Hematopoietic multipotent progenitor cell treated with erythropoietin and hydrocortisone succinate and interleukin-3 and kit ligand, for 17 days (in vitro differentiated cells): ENCODE results near the gene MAPK6.
"Not testable (repeated sequence)": the region's sequence is repeated elsewhere in the genome, so short reads cannot be mapped to it uniquely, and the experiment has no call there.

ENCODE experiments used
- DNase-seq: peaks from one replicate; pipeline ENCODE4 v3.0.0-alpha.2; 2015; ENCODE audit warnings: low spot score

MAPK6 gene

DNA sequence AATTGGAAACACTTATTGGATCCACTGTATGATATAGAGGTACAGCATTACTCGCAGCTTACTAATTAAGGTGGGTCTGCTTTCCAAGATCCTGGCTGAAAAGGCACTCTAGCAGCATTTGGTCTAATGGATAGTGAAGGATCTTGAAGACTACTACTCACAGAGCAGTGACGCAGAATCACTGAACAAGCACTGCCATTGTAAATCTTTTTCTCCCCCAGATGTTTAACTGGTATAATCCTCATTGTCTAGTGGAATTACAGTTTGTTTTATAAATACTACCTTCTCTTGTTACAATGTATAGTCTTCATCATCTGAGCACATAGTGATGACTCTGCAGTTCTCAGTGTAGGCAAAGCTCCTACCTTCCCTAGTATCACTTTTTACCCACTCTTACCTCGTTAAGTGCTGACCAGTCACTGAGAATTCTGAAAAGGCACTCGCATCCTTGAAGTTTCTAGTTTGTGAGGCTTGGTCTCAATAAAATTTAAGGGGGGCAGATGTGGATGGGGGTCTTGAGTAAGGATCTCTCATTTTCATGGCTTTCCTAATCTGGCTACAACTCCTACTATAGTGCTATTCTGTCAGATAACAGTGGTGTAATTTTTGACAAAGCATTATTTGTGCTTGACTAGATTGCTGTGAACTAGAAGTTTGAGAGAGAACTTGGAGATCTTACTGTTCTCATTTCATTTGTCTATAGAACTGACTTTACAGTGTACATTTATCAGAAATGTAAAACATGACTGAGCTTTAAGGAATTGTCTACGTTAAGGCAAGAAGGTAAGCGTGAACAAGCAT, 23.2 kb downstream of the MAPK6 start:
- no peak for DNase-seq

DNA sequence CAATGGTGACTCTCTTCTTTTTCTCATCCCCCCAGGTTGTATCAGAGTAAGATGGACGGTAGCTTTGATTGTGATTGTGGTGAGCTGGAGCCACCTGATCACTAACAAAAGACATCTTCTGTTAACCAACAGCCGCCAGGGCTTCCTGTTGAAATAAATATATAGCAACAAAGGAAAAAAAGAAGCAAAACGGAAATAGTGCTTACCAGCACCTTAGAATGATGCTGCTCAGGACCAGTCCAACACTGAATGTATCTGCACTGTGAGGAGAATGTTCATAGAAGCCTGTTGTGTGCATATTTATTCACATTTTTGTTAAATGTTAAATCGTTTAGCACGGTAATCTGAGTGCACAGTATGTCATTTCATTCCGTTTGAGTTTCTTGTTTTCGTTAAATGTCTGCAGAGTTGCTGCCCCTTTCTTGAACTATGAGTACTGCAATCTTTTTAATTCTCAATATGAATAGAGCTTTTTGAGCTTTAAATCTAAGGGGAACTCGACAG, 26.8 kb downstream of the MAPK6 start:
- not testable (repeated sequence) for DNase-seq

DNA sequence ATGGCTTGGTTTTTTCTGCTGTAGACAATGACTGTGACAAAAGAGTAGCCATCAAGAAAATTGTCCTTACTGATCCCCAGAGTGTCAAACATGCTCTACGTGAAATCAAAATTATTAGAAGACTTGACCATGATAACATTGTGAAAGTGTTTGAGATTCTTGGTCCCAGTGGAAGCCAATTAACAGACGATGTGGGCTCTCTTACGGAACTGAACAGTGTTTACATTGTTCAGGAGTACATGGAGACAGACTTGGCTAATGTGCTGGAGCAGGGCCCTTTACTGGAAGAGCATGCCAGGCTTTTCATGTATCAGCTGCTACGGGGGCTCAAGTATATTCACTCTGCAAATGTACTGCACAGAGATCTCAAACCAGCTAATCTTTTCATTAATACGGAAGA, 27.5 kb downstream of the MAPK6 start:
- not testable (repeated sequence) for DNase-seq

DNA sequence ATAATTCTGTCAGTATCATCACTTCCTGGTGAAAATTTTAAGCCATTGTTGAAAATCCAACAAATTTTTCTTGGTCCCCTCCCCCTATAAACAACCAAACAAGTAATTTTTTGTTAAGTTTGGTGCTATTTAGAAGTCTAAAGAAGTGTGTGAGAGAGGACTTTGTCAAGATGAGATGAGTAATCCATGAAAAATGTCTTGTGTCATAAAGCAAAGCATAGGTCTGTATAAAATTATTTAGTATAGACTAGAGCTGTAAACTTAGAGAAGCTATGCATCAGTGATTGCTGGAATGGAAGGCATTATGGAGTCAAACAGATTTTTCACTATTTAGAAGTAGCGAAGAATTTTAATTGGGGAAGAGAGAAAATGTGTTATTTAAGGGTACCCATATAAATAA, 31.4 kb downstream of the MAPK6 start:
- no peak for DNase-seq

DNA sequence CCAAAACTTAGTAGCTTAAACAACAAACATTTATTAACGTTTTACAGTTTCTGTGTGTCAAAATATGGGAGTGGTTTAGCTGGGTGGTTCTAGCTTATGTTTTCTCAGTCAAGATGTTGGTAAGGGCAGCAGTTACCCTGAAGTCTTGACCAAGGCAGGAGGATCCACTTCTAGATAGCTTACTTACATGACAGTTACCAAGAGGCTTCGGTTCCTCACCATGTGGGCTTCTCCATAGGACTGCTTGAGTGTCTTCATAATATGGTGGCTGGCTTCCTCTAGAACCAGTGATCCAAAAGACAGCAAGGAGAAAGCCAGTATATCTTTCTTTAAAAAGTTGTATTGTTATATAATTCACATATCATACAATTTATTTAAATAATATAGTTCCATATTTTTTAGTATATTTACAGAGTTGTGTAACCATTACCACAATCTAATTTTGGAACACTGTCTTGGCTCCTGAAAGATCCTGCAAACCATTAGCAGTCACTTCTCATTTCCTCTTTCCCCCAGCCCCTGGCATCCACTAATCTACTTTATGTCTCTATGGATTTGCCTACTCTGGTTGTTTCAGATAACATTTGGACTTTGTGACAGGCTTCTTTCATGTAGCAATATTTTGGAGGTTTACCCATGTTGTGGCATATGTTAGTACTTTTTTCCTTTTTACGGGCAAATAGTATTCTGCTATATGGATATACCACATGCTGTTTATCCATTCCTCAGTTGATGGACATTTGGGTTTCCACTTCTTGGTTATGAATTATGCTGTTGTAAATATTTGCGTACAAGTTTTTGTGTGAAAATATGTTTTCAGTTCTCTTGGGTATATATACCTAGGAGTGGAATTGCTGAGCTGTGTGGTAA, 33.3 kb downstream of the MAPK6 start:
- no peak for DNase-seq

DNA sequence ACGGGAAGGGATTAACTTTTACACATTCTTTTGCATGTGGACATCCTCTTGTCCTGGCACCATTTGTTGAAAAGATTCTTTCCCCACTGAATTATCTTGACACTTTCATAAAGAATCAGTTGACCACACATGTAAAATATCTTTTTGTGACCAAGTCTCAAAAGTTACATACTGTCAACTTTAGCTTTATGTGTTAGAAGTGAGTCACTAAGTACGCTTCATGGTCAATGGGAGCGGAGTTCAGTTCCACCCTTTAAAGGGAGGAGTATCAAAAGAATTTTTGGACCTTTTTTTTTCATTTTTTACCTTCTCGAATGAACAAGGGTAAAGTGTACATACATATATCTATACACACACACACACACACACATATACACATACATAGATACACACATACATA, 35.4 kb downstream of the MAPK6 start:
- no peak for DNase-seq

DNA sequence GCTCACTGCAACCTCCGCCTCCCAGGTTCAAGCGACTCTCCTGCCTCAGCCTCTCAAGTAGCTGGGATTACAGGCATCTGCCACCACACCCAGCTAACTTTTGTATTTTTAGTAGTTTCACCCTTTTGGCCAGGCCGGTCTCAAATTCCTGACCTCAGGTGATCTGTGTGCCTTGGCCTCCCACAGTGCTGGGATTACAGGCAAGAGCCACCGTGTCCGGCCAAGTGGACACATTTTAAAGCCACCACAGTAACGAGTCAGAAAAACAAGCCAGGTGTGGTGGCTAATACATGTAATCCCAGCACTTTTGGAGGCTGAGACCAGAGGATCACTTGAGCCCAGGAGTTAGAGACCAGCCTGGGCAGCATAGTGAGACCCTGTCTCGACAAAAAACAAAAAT, 35.8 kb downstream of the MAPK6 start:
- not testable (repeated sequence) for DNase-seq

DNA sequence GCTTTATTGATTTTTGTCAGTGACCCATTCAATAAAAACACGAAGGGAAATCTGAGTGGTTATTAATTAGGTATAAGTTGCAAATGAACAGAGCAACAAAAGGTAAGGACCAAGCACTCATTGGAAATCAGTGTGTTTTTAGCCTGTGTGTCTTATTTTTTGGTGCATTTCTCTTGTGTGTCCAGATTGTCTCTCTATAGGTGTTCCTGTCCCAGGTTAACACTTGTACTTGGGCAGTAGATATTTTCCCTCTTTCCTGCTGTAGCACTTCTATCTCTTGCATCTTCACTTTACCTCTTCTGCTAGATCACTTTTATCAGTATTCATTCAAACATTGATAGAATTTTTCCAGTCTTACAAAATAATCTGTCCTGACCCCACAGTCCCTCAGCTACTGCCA, 37.0 kb downstream of the MAPK6 start:
- no peak for DNase-seq

DNA sequence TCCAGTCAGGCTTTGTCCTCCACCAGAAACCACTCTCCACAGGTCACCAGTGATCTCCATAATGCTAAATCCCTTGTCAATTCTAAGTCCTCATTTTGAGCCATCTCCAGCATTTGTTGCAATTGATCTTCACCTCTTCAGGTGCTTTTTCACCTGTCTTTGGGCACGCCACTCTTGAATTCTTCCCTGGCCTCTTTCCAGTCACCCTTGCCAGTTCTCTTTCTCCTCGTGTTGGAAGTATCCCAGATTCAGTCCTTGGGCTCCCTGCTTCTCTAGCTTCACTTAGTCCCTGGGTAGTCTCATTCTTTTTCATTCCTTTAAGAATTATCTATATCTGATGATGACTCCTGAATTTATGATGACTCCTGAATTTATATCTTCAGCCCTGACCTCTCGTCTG, 37.5 kb downstream of the MAPK6 start:
- no peak for DNase-seq

DNA sequence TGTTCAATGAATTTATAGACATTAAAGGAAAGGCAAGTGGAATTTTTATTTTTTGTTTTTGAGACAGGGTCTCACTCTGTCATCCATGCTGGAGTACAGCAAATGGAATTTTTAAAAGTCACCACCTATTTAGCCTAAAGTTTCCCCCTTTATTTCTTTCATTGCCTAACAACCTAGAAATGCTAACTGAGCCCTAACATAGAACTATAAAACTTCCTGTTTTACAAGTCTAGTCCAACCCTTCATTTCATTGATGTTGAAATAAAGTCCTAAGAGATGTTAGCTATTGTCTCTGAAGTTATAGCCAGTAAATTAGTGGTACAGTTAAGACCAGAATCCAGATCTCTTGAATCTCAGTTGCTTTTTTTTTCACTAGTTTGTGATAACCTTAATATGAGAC, 39.0 kb downstream of the MAPK6 start:
- no peak for DNase-seq

DNA sequence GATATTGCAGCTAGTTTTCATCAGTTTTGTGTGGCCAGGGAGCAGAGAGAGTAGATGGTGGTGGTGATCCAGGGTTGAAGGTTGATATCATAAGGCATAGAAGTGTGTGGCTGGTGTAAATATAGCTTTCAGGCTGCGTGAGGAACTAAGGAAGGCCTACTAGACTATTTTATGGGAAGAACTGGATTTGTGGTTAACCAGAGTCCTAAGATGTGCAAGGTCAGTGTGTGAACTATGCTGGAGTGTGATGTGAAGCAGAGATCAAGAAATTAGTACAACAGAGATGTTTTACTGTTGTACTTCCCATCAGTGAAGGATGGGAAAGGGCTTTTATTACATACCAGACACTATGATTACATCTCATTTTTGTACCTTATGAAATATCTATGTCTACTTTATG, 41.5 kb downstream of the MAPK6 start:
- DNase-seq = no peak

DNA sequence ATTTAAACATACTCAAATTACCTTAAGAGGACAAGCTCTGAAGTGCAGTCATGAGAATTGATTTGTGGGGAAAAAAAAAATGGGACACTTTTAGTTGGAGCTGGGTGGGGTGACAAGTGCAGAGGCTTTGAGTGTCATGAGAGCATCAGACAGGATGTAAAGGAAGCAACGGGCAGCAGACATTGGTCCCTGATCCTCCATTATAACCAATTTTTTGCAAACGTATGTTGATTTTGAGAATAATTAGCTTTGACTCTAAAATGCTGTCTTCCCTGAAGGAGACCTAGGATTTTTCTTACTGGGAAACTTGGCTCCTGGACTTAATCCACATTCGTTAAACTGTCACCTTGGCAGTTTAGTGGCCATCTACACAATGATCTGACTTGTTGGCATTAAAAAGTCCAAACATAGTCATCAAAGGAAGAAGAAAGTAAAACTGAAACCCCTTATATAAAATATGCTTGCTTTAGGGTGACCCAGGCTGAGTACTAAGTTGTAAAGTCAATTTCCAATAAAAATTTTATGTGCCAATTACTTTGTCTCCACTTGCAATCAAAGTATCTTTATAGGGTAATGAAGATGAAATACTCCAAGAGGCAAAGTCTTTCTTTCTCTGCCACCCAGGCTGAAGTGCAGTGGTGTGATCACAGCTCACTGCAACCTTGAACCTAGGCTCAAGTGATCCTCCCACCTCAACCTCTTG, 48.0 kb downstream of the MAPK6 start:
- no peak for DNase-seq

DNA sequence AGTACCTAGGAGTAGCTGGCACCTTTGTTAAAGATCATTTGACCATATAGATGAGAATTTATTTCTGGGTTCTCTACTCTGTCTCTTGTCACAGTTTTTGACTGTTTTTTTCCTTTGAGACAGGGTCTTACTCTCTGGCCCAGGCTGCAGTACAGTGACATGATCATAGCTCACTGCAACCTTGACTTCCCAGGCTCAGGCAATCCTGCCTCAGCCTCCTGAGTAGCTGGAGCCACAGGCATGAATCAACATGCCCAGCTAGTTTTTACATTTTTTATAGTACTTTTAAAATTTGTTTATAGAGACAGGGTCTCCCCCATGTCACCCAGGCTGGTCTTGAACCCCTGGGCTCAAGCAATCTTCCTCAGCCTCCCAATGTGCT, 48.5 kb downstream of the MAPK6 start:
- no peak for DNase-seq

DNA sequence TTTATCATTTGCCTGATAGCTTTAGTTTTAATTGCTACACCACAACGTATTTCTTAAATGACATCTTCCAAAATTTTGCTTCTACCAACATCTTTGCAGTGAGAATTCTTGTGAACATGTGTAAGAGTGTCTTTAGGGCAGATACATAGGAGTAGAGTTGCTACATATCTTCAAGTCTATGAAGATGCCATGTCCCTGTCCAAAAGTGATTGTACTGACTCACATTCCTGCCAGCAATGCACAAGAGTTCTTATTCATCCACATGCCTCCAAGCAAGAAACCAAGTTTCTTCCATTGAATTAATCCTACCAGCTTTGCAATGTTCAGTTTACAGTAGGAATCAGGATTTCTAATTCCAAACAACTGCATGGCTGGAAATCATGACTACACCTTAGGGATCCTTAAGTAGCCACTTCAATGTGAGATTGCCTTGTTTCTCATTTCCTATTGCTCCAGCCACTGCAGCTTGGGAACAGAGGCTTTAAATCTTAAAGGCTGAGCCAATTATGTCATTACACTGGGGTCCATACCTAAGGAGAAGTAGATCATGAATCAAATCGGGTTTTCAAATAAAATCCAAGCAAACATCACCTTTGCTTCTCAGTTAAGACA, 49.1 kb downstream of the MAPK6 start:
- no peak for DNase-seq

DNA sequence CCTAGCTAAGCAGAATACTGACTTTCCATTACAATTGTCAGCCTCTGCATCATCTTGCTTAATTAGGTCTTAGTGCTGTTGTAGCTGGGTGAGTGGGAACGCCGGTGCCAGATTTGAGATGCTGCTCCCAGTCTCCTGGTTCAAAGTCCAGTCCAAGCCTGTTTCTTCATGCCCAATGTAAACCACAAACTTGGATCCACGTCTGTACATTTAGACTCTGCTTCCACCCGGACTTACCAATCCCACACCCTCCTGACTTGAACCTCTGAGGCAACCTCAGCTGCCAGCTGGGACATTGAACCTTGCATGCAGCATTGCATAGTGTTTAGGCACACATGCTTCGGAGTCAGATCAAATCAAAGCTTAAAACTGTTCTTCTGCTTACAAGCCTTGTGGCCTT, 50.5 kb downstream of the MAPK6 start:
- no peak for DNase-seq

DNA sequence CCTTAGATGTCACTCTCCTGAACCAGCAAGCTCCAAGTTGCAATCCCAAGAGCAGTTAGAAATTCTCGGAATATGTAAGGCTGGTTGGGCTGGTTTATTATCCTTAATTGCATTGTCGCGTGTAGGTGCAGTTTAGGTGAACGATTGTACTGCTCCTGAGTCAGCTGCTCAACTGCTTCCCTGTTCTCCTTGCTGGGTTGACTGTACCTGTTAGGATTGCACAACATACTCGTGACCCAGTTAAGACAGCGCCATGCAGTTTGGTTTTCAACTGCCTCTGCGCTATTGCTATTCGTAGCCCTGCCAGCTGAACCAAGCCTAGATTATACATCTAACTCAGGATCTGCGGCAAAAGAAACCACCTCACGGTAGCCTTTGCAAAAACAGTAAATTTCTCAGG, 52.6 kb downstream of the MAPK6 start:
- no peak for DNase-seq

DNA sequence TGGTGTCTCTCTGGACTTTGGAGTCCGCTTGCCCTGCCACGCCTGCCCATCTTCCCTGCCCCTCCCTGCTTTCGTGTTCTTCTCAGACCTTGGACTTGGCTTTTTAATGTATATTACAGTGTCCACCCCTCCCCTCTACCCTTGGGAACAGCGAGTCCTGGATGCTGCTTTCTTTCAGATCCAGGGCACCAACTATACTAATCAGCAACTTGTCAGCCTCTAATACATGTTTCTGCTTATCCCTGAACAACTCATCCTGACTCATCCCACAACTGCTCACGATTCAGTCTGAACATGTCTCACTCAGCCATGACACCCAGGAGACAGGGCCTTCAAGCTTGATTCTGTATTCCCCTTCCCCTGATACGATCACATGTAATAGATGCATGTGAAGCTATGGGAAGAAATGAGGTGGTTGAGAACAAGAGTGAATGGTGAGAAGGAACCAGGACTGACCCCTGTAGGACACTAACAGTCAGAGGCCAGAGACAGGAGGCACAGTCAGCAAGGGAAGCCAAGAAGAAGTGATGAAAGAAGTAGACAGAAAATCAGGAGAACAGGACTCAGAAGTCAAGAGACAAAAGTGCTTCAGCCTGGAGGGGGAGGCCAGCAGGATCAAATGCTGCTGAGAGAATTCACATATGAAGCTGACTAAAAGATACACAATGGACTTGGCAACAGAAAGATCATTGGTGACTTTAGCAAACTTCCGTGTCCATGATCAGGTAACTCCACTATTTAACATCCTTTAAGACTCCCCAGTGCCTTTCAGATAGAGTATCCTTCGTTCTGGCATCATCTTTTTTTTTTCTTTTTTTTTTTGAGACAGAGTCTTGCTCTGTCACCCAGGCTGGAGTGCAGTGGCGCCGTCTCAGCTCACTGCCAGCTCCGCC, 58.1 kb downstream of the MAPK6 start:
- DNase-seq = no peak

DNA sequence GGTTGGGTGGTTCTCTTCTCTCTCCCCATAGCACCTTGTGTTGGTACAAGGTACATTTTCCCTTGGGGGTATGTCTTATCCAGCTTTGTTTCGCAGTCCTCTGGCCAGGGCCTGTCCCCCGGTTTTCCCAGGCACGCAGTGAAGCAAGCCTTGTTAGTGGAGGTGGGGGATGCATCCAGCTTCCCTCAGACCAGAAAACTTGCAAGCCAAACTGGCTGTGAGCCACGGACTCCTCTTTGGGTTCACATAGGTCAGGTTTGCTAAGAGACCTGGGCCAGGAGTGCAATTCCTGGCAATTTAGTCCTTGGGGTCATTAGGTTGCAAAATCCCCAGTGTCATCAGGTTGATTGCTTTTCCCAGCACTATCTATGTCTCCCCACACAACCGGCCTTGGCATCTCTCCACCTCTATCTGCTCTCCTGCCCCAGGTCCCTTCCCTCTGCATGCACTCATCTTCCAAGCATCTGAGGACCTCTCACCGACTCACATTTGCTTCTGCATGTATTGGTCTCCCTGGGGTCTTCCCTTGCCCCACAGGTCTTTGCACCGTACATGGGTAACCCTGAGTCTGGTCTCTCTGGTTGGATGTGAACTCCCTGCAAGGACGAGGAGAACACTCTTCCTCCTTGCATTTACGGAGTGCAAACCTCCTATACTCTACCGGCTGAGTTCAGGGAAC, 59.3 kb downstream of the MAPK6 start:
- no peak for DNase-seq

DNA sequence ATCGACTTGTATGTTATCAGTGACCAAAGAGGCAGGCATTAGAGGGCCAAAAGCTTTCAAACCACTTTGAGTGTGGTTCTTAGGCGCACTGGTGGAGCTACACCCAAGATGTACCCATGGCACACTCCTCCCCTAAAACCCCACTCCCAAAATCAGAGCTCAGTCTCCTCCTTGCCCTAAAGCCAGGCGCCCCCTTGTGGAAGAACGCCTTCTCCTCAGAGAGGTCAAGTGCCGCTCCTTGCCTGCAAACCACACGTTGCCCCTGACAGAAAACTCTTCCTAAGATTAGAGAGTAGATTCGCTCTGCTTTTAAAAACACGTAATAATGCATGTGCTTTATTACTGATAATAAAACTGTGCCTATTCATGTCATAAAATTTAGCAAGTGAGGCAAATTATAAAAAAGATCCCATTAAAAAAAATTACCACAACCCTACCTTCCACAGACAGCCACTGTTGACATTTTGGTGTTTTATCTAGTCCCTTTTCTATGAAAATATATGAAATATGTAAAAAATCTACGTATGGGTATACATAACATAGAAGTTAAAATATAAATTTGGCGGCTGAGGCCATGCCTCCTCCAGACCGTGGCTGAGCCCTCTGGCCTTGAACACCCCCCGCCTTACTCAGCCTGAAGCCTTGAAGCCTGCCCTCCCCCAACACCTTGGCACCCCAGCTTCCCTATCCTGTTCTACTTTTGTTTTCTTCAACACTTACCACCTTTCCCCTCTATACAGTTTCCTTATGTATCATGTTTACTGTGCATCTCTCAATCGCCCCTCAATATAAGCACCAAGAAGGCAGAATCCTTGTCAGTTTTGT, 60.1 kb downstream of the MAPK6 start:
- DNase-seq = peak; percentile 80

DNA sequence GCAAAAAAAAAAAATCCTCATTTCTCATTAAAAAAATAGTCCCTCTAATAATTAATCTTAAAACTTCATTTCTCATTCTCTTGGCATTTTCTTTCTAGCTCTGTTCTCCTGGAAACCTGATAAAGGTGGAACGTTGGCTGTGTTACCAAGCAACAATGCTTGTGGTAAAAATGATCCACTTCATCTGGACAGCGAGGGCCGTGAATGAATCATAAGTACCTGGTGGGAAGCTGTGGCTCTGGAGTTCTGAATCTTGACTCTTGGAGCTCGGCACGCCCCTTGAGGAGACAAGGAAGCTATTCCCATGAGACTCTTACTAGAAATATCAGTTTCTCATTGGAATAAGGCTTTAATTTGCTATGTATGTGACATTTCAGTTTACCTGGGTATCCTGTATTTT, 61.0 kb downstream of the MAPK6 start:
- DNase-seq = no peak
